Measurements from ENCODE around the gene ACAD9.

DNA sequence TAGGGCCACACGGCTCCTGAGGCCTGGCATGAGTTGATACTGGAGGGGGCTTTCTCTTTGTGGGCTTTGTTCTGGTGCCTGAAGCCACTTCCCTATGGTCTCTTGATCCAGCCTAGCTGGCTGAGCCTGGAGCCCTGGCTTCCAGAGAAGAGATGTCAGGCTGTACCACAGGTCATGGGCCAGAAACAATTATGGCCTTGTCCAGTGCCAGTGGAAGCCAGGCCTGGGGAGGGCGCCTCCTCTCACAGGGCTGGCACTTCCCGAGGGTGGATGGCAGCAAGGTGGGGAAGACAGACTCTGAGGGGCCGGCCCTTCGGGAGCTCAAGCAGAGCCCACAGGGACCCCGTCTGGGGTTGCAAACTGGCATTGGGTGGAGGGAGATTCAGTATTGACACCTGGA lies 34.9 kb upstream of the ACAD9 start:
- no peak for TF ChIP-seq POLR2A (IDR thresholded peaks at IDR 0.05; ENCODE audit: low read length)
- no peak for TF ChIP-seq GATA1 (IDR thresholded peaks at IDR 0.05; ENCODE audit: low read depth, low read length)

Measured in erythroblast (primary cell).